IMR-90 (cell line): ENCODE data around the gene BRD8.

Experiments
- CEBPB ChIP-seq: IDR thresholded peaks from 2 replicates; pipeline ENCODE4 v1.6.1; 2012; ENCODE audit warnings: low read depth, low read length, improper control_type of control experiment
- FOS ChIP-seq: fragments of 150-350 bp; IDR thresholded peaks from 2 replicates; pipeline ENCODE4 v1.6.1; 2016; ENCODE audit warnings: low read depth, low read length
- MAZ ChIP-seq: IDR thresholded peaks from 2 replicates; pipeline ENCODE4 v1.6.1; 2012; ENCODE audit warnings: low read depth, mild to moderate bottlenecking, low read length, improper control_type of control experiment, moderate library complexity, borderline replicate concordance
- POLR2A ChIP-seq: IDR thresholded peaks from 2 replicates; pipeline ENCODE4 v1.6.1; 2012; ENCODE audit warnings: mild to moderate bottlenecking, low read depth, low read length
- RAD21 ChIP-seq: IDR thresholded peaks from 2 replicates; pipeline ENCODE4 v1.6.1; 2012; ENCODE audit warnings: low read length, improper control_type of control experiment
- SMC3 ChIP-seq: fragments of 150-350 bp; IDR thresholded peaks from 2 replicates; pipeline ENCODE4 v1.6.1; 2016; ENCODE audit warnings: low read depth, mild to moderate bottlenecking, antibody characterized with exemption, low read length, moderate library complexity
- TF ChIP-seq, protein P1 (sequence below): conservative IDR thresholded peaks from 2 replicates; pipeline ENCODE4 v1.5.1; 2012; ENCODE audit warnings: mild to moderate bottlenecking, low read depth, low read length, improper control_type of control experiment
- TF ChIP-seq, protein P2 (sequence below): fragments of 150-350 bp; IDR thresholded peaks from 2 replicates; pipeline ENCODE4 v1.6.1; 2017; ENCODE audit warnings: mild to moderate bottlenecking, antibody characterized with exemption, low read length, low read depth

DNA sequence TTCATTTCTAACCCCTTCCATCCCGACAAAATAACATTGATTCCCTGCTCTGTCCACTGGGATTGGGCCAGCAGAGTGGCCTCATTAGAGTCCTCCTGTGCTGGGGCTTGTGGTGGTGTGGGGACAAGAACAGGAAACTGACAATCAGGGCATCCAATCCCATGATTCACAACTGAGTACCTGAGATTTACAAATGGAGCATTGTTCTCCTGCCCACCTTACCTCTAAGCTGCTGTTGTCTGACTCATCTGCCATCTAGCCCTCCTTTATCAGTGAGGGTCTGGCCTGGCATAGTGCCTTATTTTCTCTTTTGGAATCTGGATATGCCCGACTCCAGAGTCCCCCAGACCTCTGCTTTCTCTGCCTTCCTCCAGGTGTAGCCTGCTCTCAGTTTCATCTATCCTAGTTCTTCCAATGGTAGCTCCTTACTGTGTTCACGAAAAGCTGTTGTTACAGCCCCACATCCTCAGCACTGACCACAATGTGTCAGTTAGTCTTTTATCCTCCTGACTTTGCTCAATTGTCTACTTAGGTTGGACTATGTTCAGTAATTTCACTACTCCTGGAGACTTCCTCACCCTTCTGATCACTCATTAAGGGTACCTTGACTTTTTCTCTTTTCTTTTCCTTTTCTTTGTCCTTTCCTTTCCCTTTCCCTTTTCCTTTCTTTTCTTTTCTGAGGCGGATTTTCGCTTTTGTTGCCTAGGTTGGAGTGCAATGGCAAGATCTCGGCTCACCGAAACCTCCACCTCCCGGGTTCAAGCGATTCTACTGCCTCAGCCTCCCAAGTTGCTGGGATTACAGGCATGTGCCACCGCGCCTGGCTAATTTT, 81.2 kb downstream of the BRD8 start:
- TF ChIP-seq, protein P1, sequence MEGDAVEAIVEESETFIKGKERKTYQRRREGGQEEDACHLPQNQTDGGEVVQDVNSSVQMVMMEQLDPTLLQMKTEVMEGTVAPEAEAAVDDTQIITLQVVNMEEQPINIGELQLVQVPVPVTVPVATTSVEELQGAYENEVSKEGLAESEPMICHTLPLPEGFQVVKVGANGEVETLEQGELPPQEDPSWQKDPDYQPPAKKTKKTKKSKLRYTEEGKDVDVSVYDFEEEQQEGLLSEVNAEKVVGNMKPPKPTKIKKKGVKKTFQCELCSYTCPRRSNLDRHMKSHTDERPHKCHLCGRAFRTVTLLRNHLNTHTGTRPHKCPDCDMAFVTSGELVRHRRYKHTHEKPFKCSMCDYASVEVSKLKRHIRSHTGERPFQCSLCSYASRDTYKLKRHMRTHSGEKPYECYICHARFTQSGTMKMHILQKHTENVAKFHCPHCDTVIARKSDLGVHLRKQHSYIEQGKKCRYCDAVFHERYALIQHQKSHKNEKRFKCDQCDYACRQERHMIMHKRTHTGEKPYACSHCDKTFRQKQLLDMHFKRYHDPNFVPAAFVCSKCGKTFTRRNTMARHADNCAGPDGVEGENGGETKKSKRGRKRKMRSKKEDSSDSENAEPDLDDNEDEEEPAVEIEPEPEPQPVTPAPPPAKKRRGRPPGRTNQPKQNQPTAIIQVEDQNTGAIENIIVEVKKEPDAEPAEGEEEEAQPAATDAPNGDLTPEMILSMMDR: no peak
- TF ChIP-seq SMC3 (no peak), RAD21 (no peak), MAZ (no peak), POLR2A (no peak), FOS (no peak), CEBPB (no peak)
- TF ChIP-seq, protein P2, sequence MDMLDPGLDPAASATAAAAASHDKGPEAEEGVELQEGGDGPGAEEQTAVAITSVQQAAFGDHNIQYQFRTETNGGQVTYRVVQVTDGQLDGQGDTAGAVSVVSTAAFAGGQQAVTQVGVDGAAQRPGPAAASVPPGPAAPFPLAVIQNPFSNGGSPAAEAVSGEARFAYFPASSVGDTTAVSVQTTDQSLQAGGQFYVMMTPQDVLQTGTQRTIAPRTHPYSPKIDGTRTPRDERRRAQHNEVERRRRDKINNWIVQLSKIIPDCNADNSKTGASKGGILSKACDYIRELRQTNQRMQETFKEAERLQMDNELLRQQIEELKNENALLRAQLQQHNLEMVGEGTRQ: no peak
